A673 (cell line): ENCODE data around the gene LGMN.

Experiments used
- EZH2 ChIP-seq: fragments of 200-600 bp; sonication (generic); IDR thresholded peaks from 2 replicates; pipeline ENCODE4 v1.6.1; 2017; ENCODE audit warnings: borderline replicate concordance, low read depth, mild to moderate bottlenecking, mixed read lengths, antibody characterized with exemption, low read length; ENCODE audit not compliant: poor library complexity, severe bottlenecking
- TF ChIP-seq, protein P1 (sequence below): fragments of 300-800, 200-600 bp; sonication (generic); conservative IDR thresholded peaks from 2 replicates; pipeline ENCODE4 v1.5.1; 2017; ENCODE audit warnings: low read depth, mild to moderate bottlenecking, antibody characterized with exemption, low read length, moderate library complexity, mixed read lengths

DNA sequence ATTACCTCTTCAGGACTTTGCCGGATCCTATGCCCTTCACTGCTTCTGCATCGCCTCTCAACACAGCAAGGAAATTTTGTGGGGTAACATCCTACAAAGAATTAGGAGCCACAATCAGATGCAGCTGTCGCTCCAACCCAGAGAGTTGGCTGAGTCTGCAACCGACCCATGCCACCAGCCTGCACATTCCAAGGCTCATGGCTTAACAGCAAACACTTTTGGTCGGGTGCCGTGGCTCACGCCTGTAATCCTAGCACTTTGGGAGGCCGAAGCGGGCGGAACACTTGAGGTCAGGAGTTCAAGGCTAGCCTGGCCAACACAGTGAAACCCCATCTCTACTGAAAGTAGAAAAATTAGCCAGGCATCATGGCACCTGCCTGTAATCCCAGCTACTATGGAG, 32.3 kb downstream of the LGMN start:
- TF ChIP-seq, protein P1, sequence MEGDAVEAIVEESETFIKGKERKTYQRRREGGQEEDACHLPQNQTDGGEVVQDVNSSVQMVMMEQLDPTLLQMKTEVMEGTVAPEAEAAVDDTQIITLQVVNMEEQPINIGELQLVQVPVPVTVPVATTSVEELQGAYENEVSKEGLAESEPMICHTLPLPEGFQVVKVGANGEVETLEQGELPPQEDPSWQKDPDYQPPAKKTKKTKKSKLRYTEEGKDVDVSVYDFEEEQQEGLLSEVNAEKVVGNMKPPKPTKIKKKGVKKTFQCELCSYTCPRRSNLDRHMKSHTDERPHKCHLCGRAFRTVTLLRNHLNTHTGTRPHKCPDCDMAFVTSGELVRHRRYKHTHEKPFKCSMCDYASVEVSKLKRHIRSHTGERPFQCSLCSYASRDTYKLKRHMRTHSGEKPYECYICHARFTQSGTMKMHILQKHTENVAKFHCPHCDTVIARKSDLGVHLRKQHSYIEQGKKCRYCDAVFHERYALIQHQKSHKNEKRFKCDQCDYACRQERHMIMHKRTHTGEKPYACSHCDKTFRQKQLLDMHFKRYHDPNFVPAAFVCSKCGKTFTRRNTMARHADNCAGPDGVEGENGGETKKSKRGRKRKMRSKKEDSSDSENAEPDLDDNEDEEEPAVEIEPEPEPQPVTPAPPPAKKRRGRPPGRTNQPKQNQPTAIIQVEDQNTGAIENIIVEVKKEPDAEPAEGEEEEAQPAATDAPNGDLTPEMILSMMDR = no peak
- no peak for TF ChIP-seq EZH2
